ENCODE results near the gene FAM53B. TPM values are rescaled to one million over a fixed set of nuclear protein-coding genes. Genes with fewer than 3 reads are reported as not detected.

Gene FAM53B, protein sequence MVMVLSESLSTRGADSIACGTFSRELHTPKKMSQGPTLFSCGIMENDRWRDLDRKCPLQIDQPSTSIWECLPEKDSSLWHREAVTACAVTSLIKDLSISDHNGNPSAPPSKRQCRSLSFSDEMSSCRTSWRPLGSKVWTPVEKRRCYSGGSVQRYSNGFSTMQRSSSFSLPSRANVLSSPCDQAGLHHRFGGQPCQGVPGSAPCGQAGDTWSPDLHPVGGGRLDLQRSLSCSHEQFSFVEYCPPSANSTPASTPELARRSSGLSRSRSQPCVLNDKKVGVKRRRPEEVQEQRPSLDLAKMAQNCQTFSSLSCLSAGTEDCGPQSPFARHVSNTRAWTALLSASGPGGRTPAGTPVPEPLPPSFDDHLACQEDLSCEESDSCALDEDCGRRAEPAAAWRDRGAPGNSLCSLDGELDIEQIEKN
- 37.6 and 56.6 TPM in 2 replicates for total RNA-seq (2014; rRNA removed; shearing (Covaris generic))
- 50.5 and 58.5 TPM in 2 replicates for total RNA-seq (2022)
- Bru-seq, nascent RNA = percentile 80 among the genes with signal in this experiment
- percentile 89 among the genes with signal in this experiment for BruChase-seq, experiment 1, labeled RNA remaining after a 6-hour chase
- BruChase-seq, experiment 2, labeled RNA remaining after a 2-hour chase = percentile 96 among the genes with signal in this experiment
- long read RNA-seq, full-length matches to known transcripts = 9 of 35 reads
- long read RNA-seq, partial matches to known transcripts = 1 of 35 reads
- long read RNA-seq, other reads (novel, unspliced or antisense) = 25 of 35 reads

DNA sequence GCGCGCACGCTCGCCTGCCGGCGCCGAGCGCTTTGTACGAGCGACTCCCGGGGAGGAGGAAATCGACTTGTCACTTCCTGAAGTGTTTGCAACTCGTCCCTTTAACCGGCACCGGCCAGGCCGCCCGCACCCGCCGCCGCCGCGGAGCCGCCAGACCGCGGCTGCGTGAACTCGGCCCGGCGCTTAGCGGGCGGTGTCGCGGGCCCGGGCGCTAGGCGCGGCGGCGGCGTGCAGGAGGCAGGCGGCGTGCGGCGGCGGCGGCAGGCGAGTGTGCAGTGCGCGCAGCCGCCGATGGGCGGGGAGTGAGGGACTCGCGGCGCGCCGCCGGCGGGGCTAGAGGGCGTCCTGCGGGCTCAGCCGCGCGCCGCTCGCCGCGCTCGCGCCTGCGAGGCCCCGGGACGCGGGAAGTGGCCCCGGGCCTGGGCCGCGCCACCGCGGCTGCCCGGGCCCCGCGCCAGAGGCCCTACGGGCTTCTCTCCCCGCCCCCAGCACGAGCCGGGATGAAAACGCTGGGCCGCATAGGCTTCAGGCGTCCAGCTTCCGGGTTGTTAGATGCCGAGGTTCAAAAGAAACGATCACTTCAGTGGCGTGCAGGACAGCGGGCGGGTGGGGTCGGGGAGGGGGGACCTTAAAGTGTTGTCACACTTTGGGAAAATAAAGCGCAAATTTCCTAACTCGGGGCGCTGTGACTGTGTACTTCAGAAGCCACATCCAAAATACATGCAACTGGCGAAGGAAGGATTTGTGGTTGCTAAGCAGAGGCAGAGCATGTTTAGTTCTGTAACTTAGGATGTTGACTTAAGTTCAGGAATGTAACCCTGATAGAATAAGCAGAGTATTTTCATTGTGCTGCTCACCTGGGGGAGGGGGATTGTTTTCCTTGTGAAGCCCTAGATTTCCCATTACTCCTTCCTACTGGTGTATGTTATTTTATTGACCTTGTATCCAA, at the start of gene FAM53B:
Gene FAM53B (minus strand): TSS at position 277 of the 949 bp plus-strand sequence. CDS start 37,665 bp downstream, outside the sequence.
- Histone ChIP-seq H4K20me1 (ENCODE audit: insufficient read depth, low read length) (no peaks in the 10 kb centered on the region; the same call in 1 of the 2 replicates), H3K36me3 (ENCODE audit: insufficient read depth, low read length) (peaks cover 15% of the 10 kb centered on the region; the same call in 1 of the 2 replicates), H3K79me2 (ENCODE audit: insufficient read depth, low read depth, low read length) (peaks cover 48% of the 10 kb centered on the region), H3K4me1 (ENCODE audit: insufficient read depth, low read length, poor library complexity, severe bottlenecking) (peaks cover 44% of the 10 kb centered on the region), H3K4me3 (ENCODE audit: low read depth, low read length, poor library complexity, severe bottlenecking) (peak within 1 kb of the TSS; percentile 95), H3K9me3 (ENCODE audit: low read length) (no peaks in the 10 kb centered on the region), H3K9me2 (ENCODE audit: insufficient read depth, low read length) (no peaks in the 10 kb centered on the region), H3K27ac (ENCODE audit: low read depth, low read length, poor library complexity, severe bottlenecking) (peak within 1 kb of the TSS; percentile 92), H3K4me2 (ENCODE audit: low read length) (peak within 1 kb of the TSS; percentile 90), H2AFZ (ENCODE audit: low read length) (peak within 1 kb of the TSS; percentile 51; the same call in 1 of the 2 replicates)
- intact Hi-C loops (cut with micrococcal nuclease; ENCODE audit: unreplicated experiment) = loop anchor here (1.0 to 5.0 kb wide), 4 partner anchors 97 to 282 kb away; partner anchors contain the start of gene LHPP
- no TSS peak for BruUV-seq (replicated peaks)
- TF ChIP-seq EZH2phosphoT487 (IDR thresholded peaks at IDR 0.05; ENCODE audit: borderline replicate concordance, low read depth, low read length) = no peak
- POLR2A ChIA-PET = interaction anchor here (0.6 to 2.8 kb wide), 6 partner anchors 11 to 228 kb away, joined by 3 to 20 read pairs (median 5); no protein-coding TSS in a partner anchor
- peak; percentile 89 for DNase-seq (ENCODE audit: low spot score)
- CTCF ChIA-PET (ENCODE audit: unreplicated experiment) = interaction anchor here (1.1 to 5.1 kb wide), 2 partner anchors 196 to 209 kb away, joined by 5 to 22 read pairs; no protein-coding TSS in a partner anchor

DNA sequence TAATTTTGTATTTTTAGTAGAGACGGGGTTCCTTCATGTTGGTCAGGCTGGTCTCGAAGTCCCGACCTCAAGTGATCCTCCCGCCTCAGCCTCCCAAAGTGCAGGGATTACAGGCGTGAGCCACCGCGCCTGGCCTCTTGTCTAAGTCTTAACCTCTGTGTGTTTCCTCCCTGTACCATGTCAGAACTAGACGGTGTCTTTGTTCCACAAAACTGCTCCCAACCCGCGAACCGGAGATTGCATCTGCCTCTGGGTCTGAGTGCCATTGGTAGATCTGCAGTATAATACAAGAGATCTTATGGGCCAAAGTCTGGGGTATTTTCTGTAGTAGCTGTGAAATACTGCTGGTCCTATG, 48.8 kb upstream of the FAM53B start:
- Histone ChIP-seq H4K20me1 (ENCODE audit: insufficient read depth, low read length) (no peaks in the 10 kb centered on the region), H2AFZ (ENCODE audit: low read length) (no peak overlapping the region), H3K27ac (ENCODE audit: low read depth, low read length, poor library complexity, severe bottlenecking) (no peak overlapping the region), H3K79me2 (ENCODE audit: insufficient read depth, low read depth, low read length) (peaks cover 26% of the 10 kb centered on the region), H3K4me3 (ENCODE audit: low read depth, low read length, poor library complexity, severe bottlenecking) (peak overlapping the region; percentile 80), H3K9me2 (ENCODE audit: insufficient read depth, low read length) (no peaks in the 10 kb centered on the region), H3K36me3 (ENCODE audit: insufficient read depth, low read length) (peaks cover 23% of the 10 kb centered on the region), H3K9me3 (ENCODE audit: low read length) (no peaks in the 10 kb centered on the region), H3K4me1 (ENCODE audit: insufficient read depth, low read length, poor library complexity, severe bottlenecking) (peaks cover 13% of the 10 kb centered on the region), H3K4me2 (ENCODE audit: low read length) (peak overlapping the region; percentile 86)
- TF ChIP-seq, protein P1, sequence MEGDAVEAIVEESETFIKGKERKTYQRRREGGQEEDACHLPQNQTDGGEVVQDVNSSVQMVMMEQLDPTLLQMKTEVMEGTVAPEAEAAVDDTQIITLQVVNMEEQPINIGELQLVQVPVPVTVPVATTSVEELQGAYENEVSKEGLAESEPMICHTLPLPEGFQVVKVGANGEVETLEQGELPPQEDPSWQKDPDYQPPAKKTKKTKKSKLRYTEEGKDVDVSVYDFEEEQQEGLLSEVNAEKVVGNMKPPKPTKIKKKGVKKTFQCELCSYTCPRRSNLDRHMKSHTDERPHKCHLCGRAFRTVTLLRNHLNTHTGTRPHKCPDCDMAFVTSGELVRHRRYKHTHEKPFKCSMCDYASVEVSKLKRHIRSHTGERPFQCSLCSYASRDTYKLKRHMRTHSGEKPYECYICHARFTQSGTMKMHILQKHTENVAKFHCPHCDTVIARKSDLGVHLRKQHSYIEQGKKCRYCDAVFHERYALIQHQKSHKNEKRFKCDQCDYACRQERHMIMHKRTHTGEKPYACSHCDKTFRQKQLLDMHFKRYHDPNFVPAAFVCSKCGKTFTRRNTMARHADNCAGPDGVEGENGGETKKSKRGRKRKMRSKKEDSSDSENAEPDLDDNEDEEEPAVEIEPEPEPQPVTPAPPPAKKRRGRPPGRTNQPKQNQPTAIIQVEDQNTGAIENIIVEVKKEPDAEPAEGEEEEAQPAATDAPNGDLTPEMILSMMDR (conservative IDR thresholded peaks at IDR 0.05; ENCODE audit: low read length) = no peak
- no peak for TF ChIP-seq EZH2phosphoT487 (IDR thresholded peaks at IDR 0.05; ENCODE audit: borderline replicate concordance, low read depth, low read length)
- no TSS peak for BruUV-seq (replicated peaks)
- ChIA-PET POLR2A (no interaction called here), CTCF (ENCODE audit: unreplicated experiment) (no interaction called here)
- no peak for DNase-seq (ENCODE audit: low spot score)
- intact Hi-C loops (cut with micrococcal nuclease; ENCODE audit: unreplicated experiment) = loop anchor here (1.0 to 5.0 kb wide), 2 partner anchors 8 to 261 kb away; partner anchors contain the start of gene ABRAXAS2
